ENCODE data around the gene DSE.

Gene DSE

GRCh38 chr6:116403205-116403604, 32.5 kb downstream of the DSE start:
- DNase-seq (ENCODE audit: insufficient read length, low spot score) (no peak), FAIRE-seq (no peak)
- TF ChIP-seq TAF1 (IDR thresholded peaks at IDR 0.05; ENCODE audit: low read depth, low read length) = no peak
- no peak for TF ChIP-seq PAX5 (IDR thresholded peaks at IDR 0.05; ENCODE audit: insufficient read depth, low read length, severe bottlenecking)
- TF ChIP-seq POLR2AphosphoS5 (IDR thresholded peaks at IDR 0.05; ENCODE audit: low read depth, low read length) = no peak
- TF ChIP-seq SPI1 (IDR thresholded peaks at IDR 0.05; ENCODE audit: low read depth, low read length) = no peak
- TF ChIP-seq POU2F2 (IDR thresholded peaks at IDR 0.05; ENCODE audit: low read depth, low read length) = no peak
- no peak for TF ChIP-seq POLR2A (IDR thresholded peaks at IDR 0.05; ENCODE audit: low read depth, low read length)

GRCh38 chr6:116404696-116405095, 33.9 kb downstream of the DSE start:
- TF ChIP-seq TAF1 (IDR thresholded peaks at IDR 0.05; ENCODE audit: low read depth, low read length) (no peak), POLR2AphosphoS5 (IDR thresholded peaks at IDR 0.05; ENCODE audit: low read depth, low read length) (no peak), POLR2A (IDR thresholded peaks at IDR 0.05; ENCODE audit: low read depth, low read length) (no peak), SPI1 (IDR thresholded peaks at IDR 0.05; ENCODE audit: low read depth, low read length) (no peak), POU2F2 (IDR thresholded peaks at IDR 0.05; ENCODE audit: low read depth, low read length) (no peak), PAX5 (IDR thresholded peaks at IDR 0.05; ENCODE audit: insufficient read depth, low read length, severe bottlenecking) (no peak)
- DNase-seq (ENCODE audit: insufficient read length, low spot score) (no peak), FAIRE-seq (no peak)

GRCh38 chr6:116405138-116405537, 34.4 kb downstream of the DSE start:
- DNase-seq (ENCODE audit: insufficient read length, low spot score) (no peak), FAIRE-seq (no peak)
- TF ChIP-seq SPI1 (IDR thresholded peaks at IDR 0.05; ENCODE audit: low read depth, low read length) (peak; percentile 86), POLR2A (IDR thresholded peaks at IDR 0.05; ENCODE audit: low read depth, low read length) (no peak), TAF1 (IDR thresholded peaks at IDR 0.05; ENCODE audit: low read depth, low read length) (0 out of 2 replicates have a peak, but pooled peaks have one; percentile 29), POU2F2 (IDR thresholded peaks at IDR 0.05; ENCODE audit: low read depth, low read length) (peak; percentile 18; the same call in 1 of the 2 replicates), POLR2AphosphoS5 (IDR thresholded peaks at IDR 0.05; ENCODE audit: low read depth, low read length) (peak; percentile 23; the same call in 1 of the 2 replicates)

GRCh38 chr6:116405652-116406356, 35.1 kb downstream of the DSE start:
- FAIRE-seq = peak; percentile 90
- no peak for DNase-seq (ENCODE audit: insufficient read length, low spot score)
- no peak for TF ChIP-seq POLR2A (IDR thresholded peaks at IDR 0.05; ENCODE audit: low read depth, low read length)
- TF ChIP-seq POU2F2 (IDR thresholded peaks at IDR 0.05; ENCODE audit: low read depth, low read length) = no peak

GRCh38 chr6:116406678-116407345, 36.1 kb downstream of the DSE start:
- no peak for DNase-seq (ENCODE audit: insufficient read length, low spot score)
- TF ChIP-seq PAX5 (IDR thresholded peaks at IDR 0.05; ENCODE audit: insufficient read depth, low read length, severe bottlenecking) (no peak), TAF1 (IDR thresholded peaks at IDR 0.05; ENCODE audit: low read depth, low read length) (no peak), POLR2AphosphoS5 (IDR thresholded peaks at IDR 0.05; ENCODE audit: low read depth, low read length) (no peak), SPI1 (IDR thresholded peaks at IDR 0.05; ENCODE audit: low read depth, low read length) (no peak), POU2F2 (IDR thresholded peaks at IDR 0.05; ENCODE audit: low read depth, low read length) (no peak), POLR2A (IDR thresholded peaks at IDR 0.05; ENCODE audit: low read depth, low read length) (no peak)
- FAIRE-seq = no peak

- TF ChIP-seq POU2F2 (IDR thresholded peaks at IDR 0.05; ENCODE audit: low read depth, low read length) = no peak
- TF ChIP-seq POLR2AphosphoS5 (IDR thresholded peaks at IDR 0.05; ENCODE audit: low read depth, low read length) = no peak
- no peak for TF ChIP-seq TAF1 (IDR thresholded peaks at IDR 0.05; ENCODE audit: low read depth, low read length)
- no peak for TF ChIP-seq SPI1 (IDR thresholded peaks at IDR 0.05; ENCODE audit: low read depth, low read length)
- peak; percentile 92 for FAIRE-seq
- no peak for DNase-seq (ENCODE audit: insufficient read length, low spot score)
These were observed 37.7 kb downstream of the DSE start for GRCh38 chr6:116408491-116408890.

- DNase-seq (ENCODE audit: insufficient read length, low spot score) (no peak), FAIRE-seq (peak; percentile 90)
- TF ChIP-seq PAX5 (IDR thresholded peaks at IDR 0.05; ENCODE audit: insufficient read depth, low read length, severe bottlenecking) (no peak), SPI1 (IDR thresholded peaks at IDR 0.05; ENCODE audit: low read depth, low read length) (peak; percentile 99), POU2F2 (IDR thresholded peaks at IDR 0.05; ENCODE audit: low read depth, low read length) (no peak), POLR2A (IDR thresholded peaks at IDR 0.05; ENCODE audit: low read depth, low read length) (peak; percentile 56), TAF1 (IDR thresholded peaks at IDR 0.05; ENCODE audit: low read depth, low read length) (no peak)
These were observed 39.0 kb downstream of the DSE start for GRCh38 chr6:116409756-116410155.

- FAIRE-seq (peak; percentile 90), DNase-seq (ENCODE audit: insufficient read length, low spot score) (no peak)
- no peak for TF ChIP-seq TAF1 (IDR thresholded peaks at IDR 0.05; ENCODE audit: low read depth, low read length)
These were observed 40.5 kb downstream of the DSE start for GRCh38 chr6:116411284-116411623.

GRCh38 chr6:116412270-116412669, 41.5 kb downstream of the DSE start:
- TF ChIP-seq POLR2AphosphoS5 (IDR thresholded peaks at IDR 0.05; ENCODE audit: low read depth, low read length) (no peak), PAX5 (IDR thresholded peaks at IDR 0.05; ENCODE audit: insufficient read depth, low read length, severe bottlenecking) (no peak), SPI1 (IDR thresholded peaks at IDR 0.05; ENCODE audit: low read depth, low read length) (no peak), POU2F2 (IDR thresholded peaks at IDR 0.05; ENCODE audit: low read depth, low read length) (no peak), POLR2A (IDR thresholded peaks at IDR 0.05; ENCODE audit: low read depth, low read length) (no peak), TAF1 (IDR thresholded peaks at IDR 0.05; ENCODE audit: low read depth, low read length) (no peak)
- FAIRE-seq = peak; percentile 66
- no peak for DNase-seq (ENCODE audit: insufficient read length, low spot score)

- TF ChIP-seq SPI1 (IDR thresholded peaks at IDR 0.05; ENCODE audit: low read depth, low read length) = no peak
- no peak for DNase-seq (ENCODE audit: insufficient read length, low spot score)
- FAIRE-seq = no peak
These were observed 42.6 kb downstream of the DSE start for GRCh38 chr6:116413357-116413756.
